Measurements from ENCODE around the gene EHF. TPM values are rescaled to one million over a fixed set of nuclear protein-coding genes. Genes with fewer than 3 reads are reported as not detected.

The EHF gene
- total RNA-seq, 1 donor from 2014 or later = 239 TPM

- Histone ChIP-seq H3K36me3 (ENCODE audit: control insufficient read depth, insufficient read depth, low read length) (peaks cover 38% of the 10 kb centered on the region), H3K27me3 (ENCODE audit: control insufficient read depth, insufficient read depth, low read length) (no peaks in the 10 kb centered on the region), H3K4me3 (ENCODE audit: low read depth, low read length) (no peak overlapping the region)
- TF ChIP-seq CTCF (IDR thresholded peaks at IDR 0.05; ENCODE audit: insufficient read depth, low read length, severe bottlenecking) = no peak
- FAIRE-seq = no peak
- peak; percentile 83 for DNase-seq (ENCODE audit: low read depth)
Measured at GRCh38 chr11:34655335-34656008, 34.6 kb downstream of the EHF start.

- Histone ChIP-seq H3K27me3 (ENCODE audit: control insufficient read depth, insufficient read depth, low read length) (no peaks in the 10 kb centered on the region), H3K4me3 (ENCODE audit: low read depth, low read length) (no peak overlapping the region), H3K36me3 (ENCODE audit: control insufficient read depth, insufficient read depth, low read length) (peaks cover 35% of the 10 kb centered on the region)
- no peak for TF ChIP-seq CTCF (IDR thresholded peaks at IDR 0.05; ENCODE audit: insufficient read depth, low read length, severe bottlenecking)
- no peak for FAIRE-seq
- DNase-seq (ENCODE audit: low read depth) = no peak
Measured at GRCh38 chr11:34656062-34656720, 35.3 kb downstream of the EHF start.

GRCh38 chr11:34658071-34659015 lies 37.5 kb downstream of the EHF start:
- H3K36me3 ChIP-seq (ENCODE audit: control insufficient read depth, insufficient read depth, low read length) = peaks cover 34% of the 10 kb centered on the region
- no peak for TF ChIP-seq CTCF (IDR thresholded peaks at IDR 0.05; ENCODE audit: insufficient read depth, low read length, severe bottlenecking)
- DNase-seq (ENCODE audit: low read depth) (no peak), FAIRE-seq (no peak)
- no peak overlapping the region for H3K4me3 ChIP-seq (ENCODE audit: low read depth, low read length)
- H3K27me3 ChIP-seq (ENCODE audit: control insufficient read depth, insufficient read depth, low read length) = no peaks in the 10 kb centered on the region

- FAIRE-seq (no peak), DNase-seq (ENCODE audit: low read depth) (no peak)
- H3K4me3 ChIP-seq (ENCODE audit: low read depth, low read length) = no peak overlapping the region
- no peaks in the 10 kb centered on the region for H3K27me3 ChIP-seq (ENCODE audit: control insufficient read depth, insufficient read depth, low read length)
- no peak for TF ChIP-seq CTCF (IDR thresholded peaks at IDR 0.05; ENCODE audit: insufficient read depth, low read length, severe bottlenecking)
- H3K36me3 ChIP-seq (ENCODE audit: control insufficient read depth, insufficient read depth, low read length) = peaks cover 34% of the 10 kb centered on the region
Measured at GRCh38 chr11:34659096-34659733, 38.3 kb downstream of the EHF start.

- Histone ChIP-seq H3K27me3 (ENCODE audit: control insufficient read depth, insufficient read depth, low read length) (no peaks in the 10 kb centered on the region), H3K36me3 (ENCODE audit: control insufficient read depth, insufficient read depth, low read length) (peaks cover 3% of the 10 kb centered on the region), H3K4me3 (ENCODE audit: low read depth, low read length) (no peak overlapping the region)
- FAIRE-seq (no peak), DNase-seq (ENCODE audit: low read depth) (no peak)
- no peak for TF ChIP-seq CTCF (IDR thresholded peaks at IDR 0.05; ENCODE audit: insufficient read depth, low read length, severe bottlenecking)
Measured at GRCh38 chr11:34665077-34665835, 44.4 kb downstream of the EHF start.
